Fibroblast of lung (primary cell): ENCODE data around the gene CC2D2A. TPM values are rescaled to one million over a fixed set of nuclear protein-coding genes. Genes with fewer than 3 reads are reported as not detected.

ENCODE experiments used
- DNase-seq, 2 donors: peaks; one replicate each; pipeline versions ENCODE4 v3.0.0 to v3.0.0-alpha.2; 2010; ENCODE audit warnings: low read depth in 2 of 2
- H2AFZ ChIP-seq: 2 replicates; pipeline ENCODE4 v1.5.1; 2012; ENCODE audit warnings: low read length, control low read depth, inconsistent platforms
- H3K27ac ChIP-seq: 2 replicates; pipeline ENCODE4 v1.5.1; 2011; ENCODE audit warnings: low read length, control low read depth; ENCODE audit not compliant: insufficient read depth
- H3K27me3 ChIP-seq: 2 replicates; pipeline ENCODE4 v1.5.1; 2011; ENCODE audit warnings: mild to moderate bottlenecking, low read length; ENCODE audit not compliant: control insufficient read depth, insufficient read depth
- H3K36me3 ChIP-seq: 2 replicates; pipeline ENCODE4 v1.5.1; 2011; ENCODE audit warnings: low read length; ENCODE audit not compliant: control insufficient read depth, insufficient read depth
- H3K4me1 ChIP-seq: 2 replicates; pipeline ENCODE4 v1.5.1; 2011; ENCODE audit warnings: low read length; ENCODE audit not compliant: control insufficient read depth, insufficient read depth; ENCODE audit errors: extremely low read depth
- H3K4me2 ChIP-seq: 2 replicates; pipeline ENCODE4 v1.5.1; 2011; ENCODE audit warnings: low read length, control low read depth; ENCODE audit not compliant: insufficient read depth; ENCODE audit errors: extremely low read depth
- H3K4me3 ChIP-seq, 4 experiments: fragments of 200-600 bp in 1 of 4; sonication (generic) in 1 of 4; replicated peaks in 1 of 4; 2 replicates each; pipeline ENCODE4 v1.5.1; 2011 to 2016; ENCODE audit warnings: low read length in 4 of 4, low read depth in 3 of 4, mild to moderate bottlenecking in 3 of 4, control low read depth in 2 of 4, inconsistent platforms in 1 of 4, mixed read lengths in 1 of 4; ENCODE audit not compliant: insufficient read depth in 1 of 4; ENCODE audit errors: control extremely low read depth in 1 of 4
- H3K79me2 ChIP-seq: 2 replicates; pipeline ENCODE4 v1.5.1; 2012; ENCODE audit warnings: mild to moderate bottlenecking, low read length, inconsistent platforms; ENCODE audit not compliant: control insufficient read depth, insufficient read depth
- H3K9ac ChIP-seq: 2 replicates; pipeline ENCODE4 v1.5.1; 2011; ENCODE audit warnings: mild to moderate bottlenecking, low read length, control low read depth; ENCODE audit not compliant: insufficient read depth
- H3K9me3 ChIP-seq: 2 replicates; pipeline ENCODE4 v1.5.1; 2012; ENCODE audit warnings: low read depth, low read length; ENCODE audit not compliant: control insufficient read depth, insufficient read depth
- H4K20me1 ChIP-seq: 2 replicates; pipeline ENCODE4 v1.5.1; 2011; ENCODE audit warnings: low read length; ENCODE audit not compliant: control insufficient read depth, insufficient read depth; ENCODE audit errors: extremely low read depth
- CTCF ChIP-seq, 2 donors: IDR thresholded peaks in 1 of 2; conservative IDR thresholded peaks in 1 of 2; 1 replicate in 1 of 2; 2 replicates in 1 of 2; pipeline ENCODE4 v1.5.1; 2011 to 2012; ENCODE audit warnings: low read length in 2 of 2, control low read depth in 1 of 2, inconsistent platforms in 1 of 2, low read depth in 1 of 2, mild to moderate bottlenecking in 1 of 2
- EZH2 ChIP-seq: IDR thresholded peaks from 2 replicates; pipeline ENCODE4 v1.5.1; 2012; ENCODE audit warnings: low read length, control low read depth, mild to moderate bottlenecking; ENCODE audit errors: missing control alignments
- polyA plus RNA-seq, 2 donors: library from polyadenylated mRNA; depleted of rRNA in 1 of 2; stranded (reverse) in 1 of 2; unstranded in 1 of 2; fragments of >200 nt; gene quantifications; 2 replicates each; pipeline ENCODE4 v1.2.1, GENCODE V29; 2011 to 2012; ENCODE audit warnings: missing spikeins in 1 of 2
- total RNA-seq: library from RNA; depleted of rRNA; stranded (reverse); fragments of >200 nt; gene quantifications from 2 replicates; pipeline ENCODE4 v1.2.1, GENCODE V29; 2014

Gene CC2D2A
- total and polyA plus RNA-seq, 2 donors (not counting 1 experiment from before 2014, with no cell fraction given): 30.9 to 41.6 TPM

- Histone ChIP-seq H3K27me3 (no peaks in the 10 kb centered on the region), H3K36me3 (no peaks in the 10 kb centered on the region), H3K9ac (peak overlapping the region; percentile 67), H2AFZ (peak overlapping the region; percentile 99), H3K79me2 (peaks cover 2% of the 10 kb centered on the region), H3K4me2 (peak overlapping the region; percentile 87), H3K4me3 (peak overlapping the region; percentile 44 to 77 (median 64)), H3K9me3 (no peaks in the 10 kb centered on the region), H3K4me1 (peaks cover 4% of the 10 kb centered on the region), H3K27ac (peak overlapping the region; percentile 89), H4K20me1 (no peaks in the 10 kb centered on the region)
- DNase-seq: peak; percentile 81 to 94
- no peak for TF ChIP-seq EZH2
- TF ChIP-seq CTCF (conservative IDR thresholded peaks at IDR 0.05 in 1 of 2, IDR thresholded peaks at IDR 0.05 in 1 of 2; ENCODE audit: low read depth in 1 of 2, low read length in 2 of 2): peak; percentile 72 to 87
Observed at GRCh38 chr4:15479089-15479912, 9.6 kb downstream of the CC2D2A start.

DNA sequence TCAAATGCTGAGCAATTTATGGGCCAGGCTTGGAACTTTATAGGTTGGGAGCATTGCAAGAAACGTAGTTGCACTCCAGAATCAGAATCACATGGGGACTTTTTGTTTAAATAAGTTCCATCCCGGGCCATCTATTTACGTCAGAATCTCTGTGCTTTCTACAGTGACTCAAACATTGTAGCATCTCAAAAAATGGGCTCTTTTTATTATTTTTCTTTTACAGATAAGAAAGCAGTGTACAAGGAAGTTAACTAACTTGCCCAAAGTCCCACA, 10.2 kb downstream of the CC2D2A start:
- TF ChIP-seq CTCF (conservative IDR thresholded peaks at IDR 0.05 in 1 of 2, IDR thresholded peaks at IDR 0.05 in 1 of 2; ENCODE audit: low read depth in 1 of 2, low read length in 2 of 2) (no peak), EZH2 (no peak)
- Histone ChIP-seq H3K9ac (peak overlapping the region; percentile 67), H3K27me3 (no peaks in the 10 kb centered on the region)

DNA sequence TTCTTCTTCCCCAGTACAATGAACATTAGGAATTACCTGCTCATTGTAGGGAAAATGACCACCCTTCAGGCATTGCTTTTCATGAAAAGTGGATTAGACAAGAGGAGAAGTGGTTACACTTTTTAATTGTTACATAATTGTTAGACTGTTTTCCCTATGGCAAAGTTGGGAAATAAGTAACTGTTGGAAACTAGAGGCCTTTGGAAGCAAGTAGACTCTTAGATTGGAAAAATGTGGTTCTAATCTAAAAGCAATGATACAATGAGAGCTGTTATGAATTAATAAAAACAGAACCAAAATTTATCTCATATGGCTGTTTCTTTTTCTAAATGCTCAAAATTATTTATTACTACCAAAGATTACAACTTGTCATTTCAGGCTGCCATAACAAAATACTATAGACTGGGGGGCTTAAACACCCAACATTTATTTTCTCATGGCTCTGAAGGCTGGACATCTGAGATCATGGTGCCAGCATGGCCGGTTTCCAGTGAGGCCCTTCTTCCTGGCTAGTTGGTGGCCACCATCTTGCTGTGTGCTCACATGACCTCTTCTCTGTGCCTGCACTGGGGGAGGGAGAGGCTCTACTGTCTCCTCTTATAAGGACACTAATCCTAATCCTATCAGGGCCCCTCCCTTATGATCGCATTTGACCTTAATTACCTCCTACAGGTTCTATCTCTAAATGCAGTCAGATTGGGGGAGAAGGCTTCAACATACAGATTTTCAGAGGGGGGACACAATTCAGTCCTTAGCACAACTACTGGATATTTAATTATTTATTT, 12.5 kb downstream of the CC2D2A start:
- H3K9me3 ChIP-seq: no peaks in the 10 kb centered on the region
- H3K36me3 ChIP-seq: no peaks in the 10 kb centered on the region
- H4K20me1 ChIP-seq: no peaks in the 10 kb centered on the region
- no peak overlapping the region for H3K4me2 ChIP-seq
- TF ChIP-seq EZH2 (no peak), CTCF (conservative IDR thresholded peaks at IDR 0.05 in 1 of 2, IDR thresholded peaks at IDR 0.05 in 1 of 2; ENCODE audit: low read depth in 1 of 2, low read length in 2 of 2) (no peak)
- no peak overlapping the region for H2AFZ ChIP-seq
- DNase-seq: no peak
- no peak overlapping the region for H3K9ac ChIP-seq
- peaks cover 2% of the 10 kb centered on the region for H3K79me2 ChIP-seq
- peaks cover 4% of the 10 kb centered on the region for H3K4me1 ChIP-seq
- H3K27ac ChIP-seq: no peak overlapping the region
- H3K4me3 ChIP-seq: no peak overlapping the region
- H3K27me3 ChIP-seq: no peaks in the 10 kb centered on the region

More for the DNA sequence above, 10.2 kb downstream of the CC2D2A start:
- Histone ChIP-seq H3K9me3 (no peaks in the 10 kb centered on the region), H3K27ac (peak overlapping the region; percentile 89), H3K79me2 (peaks cover 2% of the 10 kb centered on the region), H3K4me3 (peak overlapping the region; percentile 44 to 77 (median 64)), H2AFZ (peak overlapping the region; percentile 99), H3K4me1 (peaks cover 4% of the 10 kb centered on the region), H3K36me3 (no peaks in the 10 kb centered on the region), H3K4me2 (peak overlapping the region; percentile 87), H4K20me1 (no peaks in the 10 kb centered on the region)
- peak; percentile 55 to 93 for DNase-seq
